ENCODE results near the gene TTC24.

GRCh38 chr1:156566436-156566835 lies 13.1 kb upstream of the TTC24 start:
- no peak for TF ChIP-seq CTBP1 (IDR thresholded peaks at IDR 0.05; ENCODE audit: borderline replicate concordance)
- no peak for TF ChIP-seq LEF1 (IDR thresholded peaks at IDR 0.05; ENCODE audit: borderline replicate concordance)
- no peak for TF ChIP-seq SUZ12 (IDR thresholded peaks at IDR 0.05)
- TF ChIP-seq SP1 (IDR thresholded peaks at IDR 0.05): no peak

Measured in HEK293T (cell line).